K562 (cell line): Measurements from ENCODE around the gene USP5. TPM values are rescaled to one million over a fixed set of nuclear protein-coding genes. Genes with fewer than 3 reads are reported as not detected.
A peak's percentile ranks its signal among the peaks of the same experiment; 100 is the strongest.

ENCODE experiments used
- CBX5 ChIP-seq: IDR thresholded peaks from 2 replicates; pipeline ENCODE4 v1.6.1; 2014; ENCODE audit warnings: low read depth, borderline replicate concordance
- CTBP1 ChIP-seq: fragments of 450-650 bp; IDR thresholded peaks from 2 replicates; pipeline ENCODE4 v1.6.1; 2016; ENCODE audit warnings: borderline replicate concordance
- DMBX1 ChIP-seq: fragments of 250-450 bp; sonication (Bioruptor Pico); IDR thresholded peaks from 2 replicates; pipeline ENCODE4 v1.8.0; 2022; ENCODE audit warnings: inconsistent platforms, mild to moderate bottlenecking, moderate library complexity, borderline replicate concordance
- EHMT2 ChIP-seq: fragments of 450-650 bp; IDR thresholded peaks from 2 replicates; pipeline ENCODE4 v1.6.1; 2018; ENCODE audit warnings: antibody characterized with exemption
- ERF ChIP-seq: fragments of 450-650 bp; formaldehyde crosslinking; IDR thresholded peaks from 2 replicates; pipeline ENCODE4 v1.4.0; 2020; ENCODE audit warnings: mild to moderate bottlenecking, mixed read lengths
- KAT7 ChIP-seq: sonication (generic); formaldehyde crosslinking; IDR thresholded peaks from 2 replicates; pipeline ENCODE4 v1.8.0; 2022; ENCODE audit warnings: missing genetic modification reagents, mild to moderate bottlenecking, borderline replicate concordance
- MCM2 ChIP-seq: fragments of 450-650 bp; IDR thresholded peaks from 2 replicates; pipeline ENCODE4 v1.6.1; 2017; ENCODE audit warnings: low read depth, mild to moderate bottlenecking
- RBFOX2 ChIP-seq: fragments of 200-400 bp; formaldehyde crosslinking; IDR thresholded peaks from 2 replicates; pipeline ENCODE4 v1.6.1; 2017; ENCODE audit warnings: low read depth, mild to moderate bottlenecking, low read length, moderate library complexity
- RCOR1 ChIP-seq, 2 experiments: IDR thresholded peaks; 2 replicates each; pipeline ENCODE4 v1.6.1; 2012; ENCODE audit warnings: low read depth in 2 of 2, low read length in 2 of 2, borderline replicate concordance in 1 of 2, improper control_type of control experiment in 1 of 2
- SREBF2 ChIP-seq: sonication (generic); formaldehyde crosslinking; IDR thresholded peaks from 2 replicates; pipeline ENCODE4 v1.4.0; 2020; ENCODE audit warnings: mild to moderate bottlenecking, missing genetic modification reagents
- TEAD4 ChIP-seq, 2 experiments: sonication (generic) in 1 of 2; formaldehyde crosslinking in 1 of 2; IDR thresholded peaks; 2 replicates each; pipeline versions ENCODE4 v1.6.1 to v1.8.0; 2012 to 2022; ENCODE audit warnings: borderline replicate concordance in 1 of 2, inconsistent platforms in 1 of 2, low read length in 1 of 2, mild to moderate bottlenecking in 1 of 2, missing genetic modification reagents in 1 of 2
- polyA plus RNA-seq, 8 experiments: library from polyadenylated mRNA; depleted of rRNA in 4 of 8; stranded (reverse) in 5 of 8; unstranded in 3 of 8; fragments of >200 nt; fragmentation: Nextera tagmentation in 2 of 8; fragmentation: Illumina TruSeq in 1 of 8; extraction: Ambion mirVana in 2 of 8; extraction: Trizol in 1 of 8; gene quantifications; 2 replicates each; pipeline versions ENCODE4 v1.2.1 to v1.2.3, GENCODE V29; 2011 to 2014; ENCODE audit warnings: inconsistent platforms in 1 of 8, missing spikeins in 1 of 8
- total RNA-seq, 7 experiments: library from RNA; depleted of rRNA in 6 of 7; stranded (reverse); fragments of >200 nt in 6 of 7; fragmentation: Illumina TruSeq in 2 of 7; extraction: Trizol in 2 of 7; gene quantifications; 2 replicates each; pipeline versions ENCODE4 v1.2.1 to v1.2.3, GENCODE V29; 2011 to 2021; ENCODE audit warnings: low replicate concordance in 1 of 7
- TF ChIP-seq, protein P1 (sequence below), 2 experiments: fragments of 450-650 bp; formaldehyde crosslinking in 1 of 2; IDR thresholded peaks; 2 replicates each; pipeline versions ENCODE4 v1.4.0 to v1.6.1; 2014 to 2020; ENCODE audit warnings: mild to moderate bottlenecking in 2 of 2, borderline replicate concordance in 1 of 2, low read depth in 1 of 2
- TF ChIP-seq, protein P2 (sequence below): fragments of 200-800 bp; sonication (Bioruptor generic); IDR thresholded peaks from 2 replicates; pipeline ENCODE4 v1.6.1; 2017; ENCODE audit warnings: missing genetic modification characterization, missing compliant biosample characterization
- TF ChIP-seq, protein P3 (sequence below): fragments of 250-450 bp; sonication (Bioruptor Pico); IDR thresholded peaks from 2 replicates; pipeline ENCODE4 v1.5.0; 2020; ENCODE audit warnings: mild to moderate bottlenecking
- TF ChIP-seq, protein P4 (sequence below): fragments of 250-450 bp; sonication (Bioruptor Pico); IDR thresholded peaks from 2 replicates; pipeline ENCODE4 v1.5.0; 2021

Gene USP5
- total and polyA plus RNA-seq, 9 of the 15 experiments (the other 6 are each of a cell fraction or from before 2014, with no cell fraction given) = 1.4 to 107 (median 48.6) TPM

DNA sequence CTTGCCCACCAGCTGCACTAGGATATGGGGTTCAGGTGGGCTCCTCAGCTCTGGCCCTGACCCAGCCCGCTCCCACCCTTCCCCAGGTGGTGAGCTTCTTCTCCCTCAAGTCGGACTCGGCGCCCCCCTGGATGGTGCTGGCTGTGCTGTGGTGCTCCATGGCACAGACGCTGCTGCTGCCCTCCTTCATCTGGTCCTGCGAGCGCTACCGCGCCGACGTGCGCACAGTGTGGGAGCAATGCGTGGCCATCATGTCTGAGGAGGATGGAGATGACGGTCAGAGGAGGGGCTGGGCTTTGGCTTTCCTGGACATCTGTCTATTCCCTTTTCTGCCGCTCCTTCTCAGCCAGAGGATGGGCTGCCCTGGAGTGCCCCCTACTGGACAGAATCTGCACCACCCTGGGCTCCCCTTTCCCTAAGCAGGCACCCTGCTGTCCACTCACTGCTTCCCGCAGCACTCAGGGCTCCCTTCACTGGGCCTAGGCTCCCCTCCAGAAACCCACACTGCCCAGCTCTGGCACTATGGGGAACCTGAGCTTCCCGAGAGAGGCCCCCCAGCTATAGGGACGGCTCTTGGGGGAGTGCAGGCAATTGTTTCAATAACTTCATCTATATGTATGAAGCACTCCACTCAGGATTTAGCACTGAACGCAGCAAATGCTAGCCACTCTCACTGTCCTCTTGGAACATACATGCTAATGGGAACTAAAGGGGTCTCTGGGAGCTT, 26.4 kb upstream of the USP5 start (continued):
- TF ChIP-seq, protein P1, sequence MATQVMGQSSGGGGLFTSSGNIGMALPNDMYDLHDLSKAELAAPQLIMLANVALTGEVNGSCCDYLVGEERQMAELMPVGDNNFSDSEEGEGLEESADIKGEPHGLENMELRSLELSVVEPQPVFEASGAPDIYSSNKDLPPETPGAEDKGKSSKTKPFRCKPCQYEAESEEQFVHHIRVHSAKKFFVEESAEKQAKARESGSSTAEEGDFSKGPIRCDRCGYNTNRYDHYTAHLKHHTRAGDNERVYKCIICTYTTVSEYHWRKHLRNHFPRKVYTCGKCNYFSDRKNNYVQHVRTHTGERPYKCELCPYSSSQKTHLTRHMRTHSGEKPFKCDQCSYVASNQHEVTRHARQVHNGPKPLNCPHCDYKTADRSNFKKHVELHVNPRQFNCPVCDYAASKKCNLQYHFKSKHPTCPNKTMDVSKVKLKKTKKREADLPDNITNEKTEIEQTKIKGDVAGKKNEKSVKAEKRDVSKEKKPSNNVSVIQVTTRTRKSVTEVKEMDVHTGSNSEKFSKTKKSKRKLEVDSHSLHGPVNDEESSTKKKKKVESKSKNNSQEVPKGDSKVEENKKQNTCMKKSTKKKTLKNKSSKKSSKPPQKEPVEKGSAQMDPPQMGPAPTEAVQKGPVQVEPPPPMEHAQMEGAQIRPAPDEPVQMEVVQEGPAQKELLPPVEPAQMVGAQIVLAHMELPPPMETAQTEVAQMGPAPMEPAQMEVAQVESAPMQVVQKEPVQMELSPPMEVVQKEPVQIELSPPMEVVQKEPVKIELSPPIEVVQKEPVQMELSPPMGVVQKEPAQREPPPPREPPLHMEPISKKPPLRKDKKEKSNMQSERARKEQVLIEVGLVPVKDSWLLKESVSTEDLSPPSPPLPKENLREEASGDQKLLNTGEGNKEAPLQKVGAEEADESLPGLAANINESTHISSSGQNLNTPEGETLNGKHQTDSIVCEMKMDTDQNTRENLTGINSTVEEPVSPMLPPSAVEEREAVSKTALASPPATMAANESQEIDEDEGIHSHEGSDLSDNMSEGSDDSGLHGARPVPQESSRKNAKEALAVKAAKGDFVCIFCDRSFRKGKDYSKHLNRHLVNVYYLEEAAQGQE (IDR thresholded peaks at IDR 0.05; ENCODE audit: borderline replicate concordance) = peak; percentile 74
- TF ChIP-seq, protein P1 (CRISPR knock-in tag; IDR thresholded peaks at IDR 0.05; ENCODE audit: low read depth) = no peak
- TF ChIP-seq DMBX1 (CRISPR knock-in tag) (no peak), KAT7 (no peak), CBX5 (no peak), EHMT2 (no peak), RBFOX2 (no peak), RCOR1 (IDR thresholded peaks at IDR 0.05; ENCODE audit: borderline replicate concordance in 1 of 2, low read depth in 2 of 2, low read length in 2 of 2) (peak; percentile 28 to 63; a peak in 2 of 4 replicates), TEAD4 (IDR thresholded peaks at IDR 0.05; ENCODE audit: low read length) (peak; percentile 47; the same call in 1 of the 2 replicates), TEAD4 (CRISPR knock-in tag; IDR thresholded peaks at IDR 0.05; ENCODE audit: borderline replicate concordance) (no peak), MCM2 (no peak), SREBF2 (CRISPR knock-in tag) (no peak), ERF (CRISPR knock-in tag) (no peak), CTBP1 (peak; percentile 84)
- TF ChIP-seq, protein P2, sequence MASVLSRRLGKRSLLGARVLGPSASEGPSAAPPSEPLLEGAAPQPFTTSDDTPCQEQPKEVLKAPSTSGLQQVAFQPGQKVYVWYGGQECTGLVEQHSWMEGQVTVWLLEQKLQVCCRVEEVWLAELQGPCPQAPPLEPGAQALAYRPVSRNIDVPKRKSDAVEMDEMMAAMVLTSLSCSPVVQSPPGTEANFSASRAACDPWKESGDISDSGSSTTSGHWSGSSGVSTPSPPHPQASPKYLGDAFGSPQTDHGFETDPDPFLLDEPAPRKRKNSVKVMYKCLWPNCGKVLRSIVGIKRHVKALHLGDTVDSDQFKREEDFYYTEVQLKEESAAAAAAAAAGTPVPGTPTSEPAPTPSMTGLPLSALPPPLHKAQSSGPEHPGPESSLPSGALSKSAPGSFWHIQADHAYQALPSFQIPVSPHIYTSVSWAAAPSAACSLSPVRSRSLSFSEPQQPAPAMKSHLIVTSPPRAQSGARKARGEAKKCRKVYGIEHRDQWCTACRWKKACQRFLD (CRISPR knock-in tag) = 0 out of 2 replicates have a peak, but pooled peaks have one; percentile 30
- TF ChIP-seq, protein P3, sequence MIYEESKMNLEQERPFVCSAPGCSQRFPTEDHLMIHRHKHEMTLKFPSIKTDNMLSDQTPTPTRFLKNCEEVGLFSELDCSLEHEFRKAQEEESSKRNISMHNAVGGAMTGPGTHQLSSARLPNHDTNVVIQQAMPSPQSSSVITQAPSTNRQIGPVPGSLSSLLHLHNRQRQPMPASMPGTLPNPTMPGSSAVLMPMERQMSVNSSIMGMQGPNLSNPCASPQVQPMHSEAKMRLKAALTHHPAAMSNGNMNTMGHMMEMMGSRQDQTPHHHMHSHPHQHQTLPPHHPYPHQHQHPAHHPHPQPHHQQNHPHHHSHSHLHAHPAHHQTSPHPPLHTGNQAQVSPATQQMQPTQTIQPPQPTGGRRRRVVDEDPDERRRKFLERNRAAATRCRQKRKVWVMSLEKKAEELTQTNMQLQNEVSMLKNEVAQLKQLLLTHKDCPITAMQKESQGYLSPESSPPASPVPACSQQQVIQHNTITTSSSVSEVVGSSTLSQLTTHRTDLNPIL = no peak
- TF ChIP-seq, protein P4, sequence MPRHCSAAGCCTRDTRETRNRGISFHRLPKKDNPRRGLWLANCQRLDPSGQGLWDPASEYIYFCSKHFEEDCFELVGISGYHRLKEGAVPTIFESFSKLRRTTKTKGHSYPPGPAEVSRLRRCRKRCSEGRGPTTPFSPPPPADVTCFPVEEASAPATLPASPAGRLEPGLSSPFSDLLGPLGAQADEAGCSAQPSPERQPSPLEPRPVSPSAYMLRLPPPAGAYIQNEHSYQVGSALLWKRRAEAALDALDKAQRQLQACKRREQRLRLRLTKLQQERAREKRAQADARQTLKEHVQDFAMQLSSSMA (CRISPR knock-in tag) = no peak
